Nucleus accumbens (tissue), 56 donors: ENCODE measurements around the gene TRERF1.
"Not testable (repeated sequence)": the region's sequence is repeated elsewhere in the genome, so short reads cannot be mapped to it uniquely, and the experiment has no call there.

Experiments
- DNase-seq, 56 donors: peaks; one replicate each; lab custom pipeline; 2025; lab: John Stamatoyannopoulos, UW

The TRERF1 gene

GRCh38 chr6:42347456-42347855, 104.3 kb downstream of the TRERF1 start:
- no peak for DNase-seq

DNA sequence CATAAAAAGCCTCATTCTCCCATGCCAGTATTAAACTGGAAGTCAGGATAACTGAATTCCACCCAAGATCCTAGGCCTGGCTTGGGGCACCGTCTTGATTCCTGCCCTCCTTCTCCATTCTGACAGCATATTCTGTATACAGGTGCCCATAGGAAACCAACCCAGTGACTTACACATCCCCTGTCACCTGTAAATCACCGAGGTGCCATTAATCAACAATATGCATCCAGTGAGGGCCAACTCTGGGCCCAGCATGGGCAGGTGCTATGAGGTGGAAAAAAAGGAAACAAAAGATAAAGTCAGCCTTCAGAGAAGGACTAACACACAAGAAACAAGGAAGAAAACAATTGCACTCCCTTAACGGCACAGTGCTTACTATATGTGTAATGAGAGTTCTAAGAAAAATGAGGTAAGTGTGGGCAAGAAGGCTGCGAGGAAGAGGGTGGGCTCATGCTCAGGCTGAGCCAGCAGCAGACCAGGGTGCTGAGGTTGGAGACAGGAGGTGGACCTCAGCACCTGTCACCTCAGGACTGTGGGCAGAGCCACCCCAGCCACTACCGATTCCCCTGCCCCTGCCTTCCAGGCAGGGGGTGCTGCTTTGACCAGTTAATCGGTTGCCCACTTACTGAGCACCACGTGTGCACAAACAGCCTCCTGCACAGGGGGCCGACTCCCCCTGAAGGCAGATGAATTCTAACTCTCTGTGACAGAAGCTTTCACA, 105.9 kb downstream of the TRERF1 start:
- no peak for DNase-seq

DNA sequence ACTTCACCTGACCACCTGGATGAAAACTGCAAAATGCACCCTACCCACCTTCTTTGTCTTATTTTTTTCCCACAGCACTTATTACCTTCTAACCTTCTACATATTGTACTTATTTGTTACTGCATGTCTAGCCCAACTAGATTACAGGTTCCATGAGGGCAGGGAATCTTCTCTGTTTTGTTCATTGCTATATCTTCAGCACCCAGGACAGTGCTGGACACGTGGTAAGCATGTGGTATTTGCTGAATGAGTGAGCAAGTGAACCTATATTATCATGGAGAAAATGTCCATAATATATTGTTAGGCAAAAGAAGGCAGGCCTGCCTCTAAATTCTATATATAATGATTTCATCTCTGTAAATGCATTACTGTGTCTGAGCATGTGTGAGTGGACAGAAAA, 107.0 kb downstream of the TRERF1 start:
- DNase-seq, result no peak

DNA sequence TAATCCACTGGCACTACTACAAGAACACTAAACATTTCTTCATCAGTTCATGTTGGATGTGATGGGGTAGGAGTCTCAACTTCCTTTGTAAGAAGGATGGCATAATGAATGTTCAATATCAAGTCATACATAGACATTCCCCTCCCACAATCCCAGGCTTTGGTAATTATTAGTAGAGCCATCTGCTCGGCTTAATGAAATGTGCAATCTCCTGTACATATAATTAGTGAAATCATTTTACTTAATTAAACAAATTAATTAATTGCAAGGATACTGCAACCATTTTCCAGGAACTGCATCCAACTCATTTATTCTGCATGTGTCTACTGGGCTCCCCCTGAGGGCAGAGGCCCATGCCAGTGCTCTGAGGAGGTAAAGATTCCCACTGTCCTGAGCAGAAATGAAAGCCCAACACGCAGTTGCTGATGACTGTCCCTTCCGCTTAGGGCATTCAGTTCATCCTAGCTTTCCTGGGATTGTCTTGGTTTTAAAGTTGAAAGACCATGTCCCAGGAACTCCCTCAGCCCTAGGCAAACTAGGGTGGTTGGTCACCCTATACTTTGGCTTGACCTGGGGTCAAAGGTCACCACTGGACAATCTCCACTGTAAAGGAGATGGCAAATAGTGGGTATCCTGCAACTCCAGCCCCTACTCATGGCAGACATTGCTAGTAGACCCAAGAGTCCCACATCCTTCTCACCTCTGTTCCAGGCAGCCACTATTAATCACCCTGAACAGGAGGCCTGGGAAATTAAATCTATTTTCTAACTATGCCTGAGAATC, 109.8 kb downstream of the TRERF1 start:
- DNase-seq, result no peak

DNA sequence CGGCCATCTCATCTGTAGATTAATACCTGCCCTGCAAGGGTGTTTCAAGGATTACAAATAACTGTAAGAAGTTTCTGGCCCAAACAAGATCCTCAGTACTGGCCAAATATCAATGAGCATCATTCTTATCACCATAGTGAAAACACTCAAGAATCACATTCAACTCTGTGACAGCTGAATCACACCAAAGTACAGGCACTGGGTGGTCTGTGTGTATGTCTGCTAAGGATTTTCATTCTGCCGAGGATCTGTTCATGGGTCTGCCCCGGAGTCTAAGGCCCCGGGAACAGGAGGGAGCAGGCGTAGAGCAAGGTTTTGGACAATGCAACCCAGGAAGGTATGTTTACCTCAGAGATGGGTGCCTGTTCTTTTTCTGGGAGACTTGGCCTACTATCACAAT, 110.5 kb downstream of the TRERF1 start:
- DNase-seq, result no peak

DNA sequence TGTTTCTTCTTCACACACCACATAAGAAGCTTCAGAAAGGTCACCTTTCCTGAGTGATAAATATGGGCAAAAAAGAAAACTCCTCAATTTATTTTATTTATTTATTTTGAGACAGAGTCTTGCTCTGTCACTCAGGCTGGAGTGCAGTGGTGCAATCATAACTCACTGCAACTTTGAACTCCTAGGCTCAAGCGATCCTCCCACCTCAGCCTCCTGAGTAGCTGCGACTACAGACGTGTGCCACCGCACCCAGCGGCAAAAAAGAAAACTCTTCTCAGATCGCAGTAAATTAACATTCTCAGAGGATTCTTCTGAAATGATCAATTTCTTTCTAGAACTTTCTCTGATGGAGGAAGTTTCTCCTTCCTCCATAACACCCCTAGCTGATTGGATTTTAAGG, 111.2 kb downstream of the TRERF1 start:
- DNase-seq, result no peak

DNA sequence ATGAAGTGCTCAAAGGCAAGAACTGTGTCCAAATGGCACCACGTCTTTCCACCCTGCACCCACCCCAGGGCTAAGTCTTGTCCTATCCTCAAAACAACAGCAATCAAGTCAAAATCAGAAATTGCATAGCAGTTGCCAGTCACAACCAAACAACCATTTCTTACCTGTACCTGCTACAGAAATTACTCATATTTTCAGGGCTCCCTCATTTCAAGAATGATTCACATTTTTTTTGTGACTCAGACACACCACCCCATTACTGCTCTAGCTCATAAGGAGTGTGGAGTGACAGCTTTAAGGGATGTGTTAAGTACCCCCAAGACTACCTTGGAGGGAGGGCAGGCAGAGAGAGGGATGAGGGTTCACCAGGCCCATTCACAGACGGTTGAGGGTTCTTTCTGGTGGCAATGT, 111.7 kb downstream of the TRERF1 start:
- DNase-seq, result no peak

DNA sequence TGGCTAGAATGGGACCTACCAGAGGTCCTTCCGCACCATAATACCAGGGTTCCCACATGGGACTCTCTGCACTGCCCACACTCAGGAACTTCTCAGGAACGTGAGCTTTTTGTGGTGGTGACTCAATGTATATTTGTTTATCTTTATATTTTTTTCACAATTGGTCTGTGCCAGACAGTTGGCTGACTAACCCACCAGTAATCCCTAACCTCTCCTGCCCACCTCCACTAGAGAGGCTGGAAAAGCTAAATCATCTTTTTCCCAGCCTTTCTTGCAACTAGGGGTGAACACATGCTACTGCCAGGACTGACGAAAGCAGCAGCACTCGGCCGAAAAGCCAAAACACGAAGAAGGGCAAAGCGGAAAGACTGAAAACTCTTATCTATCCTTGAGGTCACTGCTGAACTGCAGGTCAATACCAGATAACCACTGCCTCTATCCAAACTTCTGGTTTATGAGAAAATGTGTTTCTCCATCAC, 112.9 kb downstream of the TRERF1 start:
- no peak for DNase-seq

DNA sequence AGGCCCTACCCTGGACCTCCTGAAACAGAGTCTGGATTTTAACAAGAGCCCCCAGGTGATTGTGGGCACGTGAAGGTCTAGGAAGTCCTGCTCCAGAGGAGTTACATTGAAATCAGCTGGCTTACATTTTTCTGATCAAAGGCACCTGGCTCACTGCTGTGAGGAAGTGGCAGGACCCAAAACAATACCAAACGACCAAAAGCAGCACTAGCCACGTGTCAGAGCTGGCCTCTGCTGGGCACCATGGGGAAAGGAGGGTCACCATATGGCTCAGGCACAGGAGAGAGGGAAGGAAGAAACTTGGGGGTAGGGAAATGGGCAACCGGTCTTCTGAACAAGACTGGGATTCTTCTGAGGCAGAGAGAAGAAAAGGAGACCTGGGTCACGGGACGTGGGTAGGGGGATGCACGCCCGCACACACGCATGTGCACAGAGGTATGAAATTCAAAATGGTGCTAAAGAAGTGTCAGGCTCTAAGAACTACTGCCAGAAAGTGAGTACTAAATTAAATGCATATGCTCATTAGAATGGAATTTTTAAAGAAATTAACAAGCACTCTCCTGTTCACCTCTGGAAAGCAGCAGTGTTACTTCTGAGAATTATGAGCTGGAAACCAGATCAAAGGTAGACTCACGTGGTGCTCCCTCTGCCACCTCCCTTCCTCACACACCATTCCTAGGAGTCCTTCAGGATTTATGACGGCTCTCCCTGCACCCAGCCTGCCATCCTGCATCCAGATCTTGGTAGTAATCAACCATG, 113.6 kb downstream of the TRERF1 start:
- DNase-seq, result no peak

DNA sequence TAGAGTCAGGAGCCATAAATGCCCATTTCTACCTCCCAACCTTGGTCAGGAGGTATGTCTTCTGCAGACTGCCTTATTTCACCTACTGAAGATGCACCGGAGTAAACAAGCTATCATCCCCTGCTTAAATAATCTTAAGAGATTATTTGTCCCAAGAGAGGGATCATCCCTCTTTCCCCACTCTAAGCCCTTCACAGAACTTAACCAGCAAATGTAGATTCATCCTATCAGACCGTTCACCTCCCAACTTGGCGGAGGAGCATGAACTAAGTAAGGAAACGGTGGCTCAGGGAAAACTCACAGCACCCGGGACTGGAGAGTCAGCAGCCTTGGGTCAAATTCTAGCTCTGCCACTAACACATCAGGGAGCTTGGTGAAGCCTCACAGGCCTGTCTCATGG, 115.3 kb downstream of the TRERF1 start:
- DNase-seq, result no peak

GRCh38 chr6:42335896-42336295, 115.8 kb downstream of the TRERF1 start:
- DNase-seq, result no peak

DNA sequence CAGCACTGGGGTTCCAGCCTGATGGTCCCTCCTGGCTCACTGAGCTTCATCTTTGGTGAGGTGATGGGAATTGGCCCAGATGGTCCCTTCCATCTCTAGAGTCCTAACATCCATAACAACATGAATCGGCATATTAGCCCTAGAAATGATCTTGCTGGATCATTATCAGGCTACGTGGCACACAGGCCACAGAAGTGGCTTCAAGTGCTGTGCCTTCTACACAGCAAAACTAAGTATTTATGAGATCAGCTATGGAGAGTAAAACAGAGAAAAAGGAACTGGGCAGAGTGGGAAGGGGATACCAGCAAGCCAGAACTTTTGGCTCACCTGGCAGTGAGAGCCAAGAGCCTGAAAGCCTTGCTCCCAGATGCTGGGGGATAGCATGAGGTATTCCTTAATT, 116.9 kb downstream of the TRERF1 start:
- no peak for DNase-seq

DNA sequence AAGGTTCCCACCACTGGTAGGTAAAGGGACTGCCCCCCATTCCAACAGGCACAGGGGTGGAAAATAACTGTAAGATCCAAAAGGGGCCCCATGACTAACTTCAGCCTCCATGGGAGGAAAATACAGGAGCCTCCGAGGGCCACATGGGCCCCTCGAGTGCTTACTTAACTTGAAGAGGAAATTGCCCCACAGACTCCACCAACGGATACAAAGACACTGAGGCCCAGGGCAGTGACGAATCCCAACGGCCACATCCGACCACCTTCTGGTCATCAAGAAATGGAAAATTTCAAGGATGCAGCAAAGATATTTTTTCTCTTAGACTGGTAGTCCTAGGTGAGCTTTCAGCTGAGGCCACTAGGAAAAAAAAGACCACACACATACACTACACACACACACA, 118.1 kb downstream of the TRERF1 start:
- no peak for DNase-seq

- no peak for DNase-seq
Observed at GRCh38 chr6:42332916-42333315, 118.8 kb downstream of the TRERF1 start.

- no peak for DNase-seq
Observed at GRCh38 chr6:42331019-42331418, 120.7 kb downstream of the TRERF1 start.

- no peak for DNase-seq
Observed at GRCh38 chr6:42326248-42326647, 125.5 kb downstream of the TRERF1 start.

DNA sequence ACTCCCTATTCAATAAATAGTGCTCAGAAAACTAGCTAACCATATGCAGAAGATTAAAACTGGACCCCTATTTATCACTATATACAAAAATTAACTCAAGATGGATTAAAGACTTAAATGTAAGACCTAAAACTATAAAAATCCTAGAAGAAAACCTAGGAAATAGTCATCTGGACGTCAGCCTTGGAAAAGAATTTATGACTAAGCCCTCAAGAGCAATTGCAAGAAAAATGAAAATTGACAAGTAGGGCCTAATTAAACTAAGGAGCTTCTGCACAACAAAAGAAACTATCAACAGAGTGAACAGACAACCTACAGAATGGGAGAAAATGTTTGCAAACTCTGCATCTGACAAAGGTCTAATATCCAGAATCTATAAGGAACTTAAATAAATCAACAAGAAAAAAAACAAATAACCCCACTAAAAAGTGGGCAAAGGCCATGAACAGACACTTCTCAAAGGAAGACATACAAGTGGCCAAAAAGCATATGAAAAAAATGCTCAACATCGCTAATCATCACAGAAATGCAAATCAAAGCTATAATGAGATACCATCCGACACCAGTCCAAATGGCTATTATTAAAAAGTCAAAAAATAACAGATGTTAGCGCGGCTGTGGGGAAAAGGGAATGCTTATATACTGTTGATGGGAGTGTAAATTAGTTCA, 126.9 kb downstream of the TRERF1 start:
- DNase-seq, result not testable (repeated sequence)

DNA sequence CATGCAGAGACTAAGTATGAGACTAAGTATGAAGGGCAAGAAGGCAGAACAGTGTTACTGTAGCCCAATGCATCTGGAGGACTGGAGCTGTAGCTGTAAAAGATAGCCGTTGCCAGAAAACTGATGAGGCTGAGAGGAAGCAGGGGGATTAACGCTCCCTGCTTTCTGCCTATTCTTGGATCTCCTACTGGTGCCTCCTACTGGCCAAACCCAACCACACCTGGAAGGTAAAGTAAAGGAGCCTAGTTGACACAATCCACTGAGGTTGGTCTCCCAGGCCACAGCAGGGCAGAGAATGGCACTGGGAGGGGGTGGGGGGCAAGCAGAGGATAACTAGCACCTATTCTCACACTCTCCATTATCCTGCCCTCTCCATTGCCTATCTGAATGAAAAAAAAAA, 129.1 kb downstream of the TRERF1 start:
- DNase-seq, result no peak

- no peak for DNase-seq
Observed at GRCh38 chr6:42321976-42322375, 129.8 kb downstream of the TRERF1 start.

GRCh38 chr6:42320762-42321161, 131.0 kb downstream of the TRERF1 start:
- DNase-seq, result no peak

DNA sequence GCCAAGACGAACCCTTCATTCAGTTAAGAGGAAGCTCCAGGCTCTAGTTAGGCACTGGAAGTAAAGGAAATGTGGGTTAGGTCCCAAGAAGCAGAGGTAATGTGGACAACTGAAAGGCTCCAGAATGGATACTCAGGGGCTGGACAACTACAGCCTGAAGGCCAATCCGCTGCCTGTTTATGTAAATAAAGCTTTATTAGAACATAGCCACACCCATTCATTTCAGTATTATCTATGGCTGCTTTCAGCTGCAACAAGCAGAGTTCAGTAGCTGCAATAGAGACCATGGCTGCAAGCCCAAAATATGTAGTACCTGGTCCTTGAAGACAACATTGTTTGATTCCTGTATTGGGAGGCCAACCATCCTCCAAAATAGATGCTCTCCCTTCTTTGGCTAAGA, 133.2 kb downstream of the TRERF1 start:
- no peak for DNase-seq
